GM13977 (cell line): Measurements from ENCODE around the gene STARD9.

ENCODE experiments used
- DNase-seq: peaks from one replicate; pipeline ENCODE4 v3.0.0; 2012; ENCODE audit warnings: low spot score
- in situ Hi-C: fragments of 300-500 bp; cut with MboI; formaldehyde crosslinking; loops from one replicate; pipeline ENCODE4 v1.12.0; 2022; ENCODE audit warnings: low sequenced_read_pairs, low pct_unique_long_range_greater_than_20kb, mixed read lengths, inconsistent platforms; ENCODE audit not compliant: unreplicated experiment
- TF ChIP-seq, protein P1 (sequence below): IDR thresholded peaks from 2 replicates; pipeline ENCODE4 v1.5.1; 2012; ENCODE audit warnings: mild to moderate bottlenecking, control low read depth; ENCODE audit not compliant: insufficient read depth; ENCODE audit errors: extremely low read depth, missing control alignments

Gene STARD9

DNA sequence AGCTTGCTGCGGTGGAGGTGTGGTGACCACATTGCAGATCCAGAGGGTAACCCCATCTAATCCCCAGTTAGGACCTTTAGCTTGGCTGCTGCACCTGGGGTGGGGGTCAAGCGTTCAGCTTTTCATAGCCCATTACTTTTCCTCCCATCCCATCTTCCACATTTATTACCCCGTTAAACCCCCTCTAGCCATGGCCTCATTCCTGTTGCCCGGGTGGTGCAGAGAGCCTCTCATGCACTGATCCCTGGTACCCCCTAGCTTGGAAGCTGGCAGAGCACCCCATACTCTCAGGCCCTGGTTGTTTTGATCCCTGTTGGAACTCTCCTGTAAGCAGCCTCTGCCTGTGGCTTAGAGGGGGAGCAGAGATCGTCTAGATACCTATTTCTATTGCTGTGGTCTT lies 140.7 kb downstream of the STARD9 start:
- TF ChIP-seq, protein P1, sequence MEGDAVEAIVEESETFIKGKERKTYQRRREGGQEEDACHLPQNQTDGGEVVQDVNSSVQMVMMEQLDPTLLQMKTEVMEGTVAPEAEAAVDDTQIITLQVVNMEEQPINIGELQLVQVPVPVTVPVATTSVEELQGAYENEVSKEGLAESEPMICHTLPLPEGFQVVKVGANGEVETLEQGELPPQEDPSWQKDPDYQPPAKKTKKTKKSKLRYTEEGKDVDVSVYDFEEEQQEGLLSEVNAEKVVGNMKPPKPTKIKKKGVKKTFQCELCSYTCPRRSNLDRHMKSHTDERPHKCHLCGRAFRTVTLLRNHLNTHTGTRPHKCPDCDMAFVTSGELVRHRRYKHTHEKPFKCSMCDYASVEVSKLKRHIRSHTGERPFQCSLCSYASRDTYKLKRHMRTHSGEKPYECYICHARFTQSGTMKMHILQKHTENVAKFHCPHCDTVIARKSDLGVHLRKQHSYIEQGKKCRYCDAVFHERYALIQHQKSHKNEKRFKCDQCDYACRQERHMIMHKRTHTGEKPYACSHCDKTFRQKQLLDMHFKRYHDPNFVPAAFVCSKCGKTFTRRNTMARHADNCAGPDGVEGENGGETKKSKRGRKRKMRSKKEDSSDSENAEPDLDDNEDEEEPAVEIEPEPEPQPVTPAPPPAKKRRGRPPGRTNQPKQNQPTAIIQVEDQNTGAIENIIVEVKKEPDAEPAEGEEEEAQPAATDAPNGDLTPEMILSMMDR: no peak
- no peak for DNase-seq
- in situ Hi-C loops: no loop called here

DNA sequence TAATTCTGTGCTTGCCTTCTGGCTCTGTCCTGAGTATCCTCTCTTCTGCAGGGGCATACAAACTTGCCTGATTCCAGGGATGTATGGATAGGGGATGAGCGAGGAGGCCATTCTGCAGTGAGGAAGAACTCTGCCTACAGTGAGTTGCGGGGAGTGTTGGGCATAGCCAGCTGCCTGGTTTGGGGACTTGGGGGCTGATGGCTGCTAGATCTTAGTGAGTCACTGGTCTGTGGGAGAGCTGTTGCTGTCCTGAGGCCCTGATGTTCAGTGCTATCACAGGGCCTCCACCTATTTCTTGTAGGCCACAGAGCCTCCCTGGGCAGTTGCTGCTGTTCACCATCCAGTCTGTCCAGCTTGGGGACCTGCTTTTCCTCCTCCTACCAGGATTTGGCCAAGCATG lies 141.2 kb downstream of the STARD9 start:
- in situ Hi-C loops: no loop called here

DNA sequence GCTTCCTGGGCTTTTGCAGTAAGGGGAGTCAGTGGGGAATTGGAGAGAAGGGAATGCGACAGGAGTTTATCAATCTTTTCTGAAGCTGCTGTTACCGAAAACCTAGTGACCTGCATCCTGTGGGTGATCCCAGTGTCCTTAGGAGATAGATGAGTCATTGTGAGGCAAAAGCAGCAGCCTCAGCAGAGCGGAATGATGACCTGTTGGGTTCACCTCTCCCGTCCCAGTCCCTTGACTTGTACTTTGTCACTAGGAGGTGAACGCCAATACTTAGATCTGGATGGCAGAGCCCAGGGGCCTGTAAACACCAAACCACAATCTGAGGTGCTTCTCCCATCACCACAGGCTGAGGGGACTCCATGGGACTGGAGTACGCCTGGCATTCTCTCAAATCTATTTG lies 143.6 kb downstream of the STARD9 start:
- DNase-seq: no peak
- TF ChIP-seq, protein P1: no peak
- in situ Hi-C loops: no loop called here

More for the DNA sequence above, 141.2 kb downstream of the STARD9 start:
- DNase-seq: no peak
- TF ChIP-seq, protein P1: no peak

DNA sequence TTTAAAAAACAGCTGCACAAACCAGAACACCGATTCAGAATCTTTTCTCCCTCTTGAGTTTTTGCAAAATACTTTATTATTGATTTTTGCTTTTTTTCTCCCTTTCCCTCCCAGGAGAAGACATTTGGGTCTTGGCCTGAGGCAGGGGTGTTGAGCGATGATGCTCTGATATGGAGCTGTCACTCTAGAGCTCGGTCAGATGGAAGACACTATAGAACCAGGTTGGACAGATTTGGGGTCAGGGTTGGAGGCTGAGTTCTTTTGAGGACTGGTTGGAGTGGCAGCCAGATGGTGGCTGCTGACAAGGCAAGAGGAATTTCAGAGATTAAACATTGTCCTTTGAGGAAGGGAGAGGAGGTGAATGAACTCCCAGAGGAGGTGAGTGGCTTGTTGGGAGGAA lies 144.7 kb downstream of the STARD9 start:
- TF ChIP-seq, protein P1: no peak
- in situ Hi-C loops: no loop called here
- DNase-seq: no peak

DNA sequence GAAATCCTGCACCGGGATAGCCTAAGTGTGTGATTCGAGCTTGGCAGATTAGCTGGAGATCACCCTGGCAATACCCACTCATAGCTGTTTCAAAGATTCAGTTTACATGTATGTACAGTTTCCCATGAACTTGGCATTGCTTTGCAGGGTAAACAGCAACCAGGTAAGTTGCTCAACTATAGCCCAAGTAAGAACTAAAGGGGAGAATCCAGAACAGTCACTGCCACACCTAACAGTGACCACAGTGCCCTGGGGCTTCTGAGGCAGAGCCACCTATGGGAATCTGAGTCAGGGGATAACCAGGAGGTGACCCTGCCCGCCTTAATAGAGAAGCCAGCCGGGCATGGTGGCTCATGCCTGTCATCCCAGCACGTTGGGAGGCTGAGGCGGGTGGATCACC lies 145.6 kb downstream of the STARD9 start:
- in situ Hi-C loops: no loop called here
- TF ChIP-seq, protein P1: no peak
- no peak for DNase-seq

DNA sequence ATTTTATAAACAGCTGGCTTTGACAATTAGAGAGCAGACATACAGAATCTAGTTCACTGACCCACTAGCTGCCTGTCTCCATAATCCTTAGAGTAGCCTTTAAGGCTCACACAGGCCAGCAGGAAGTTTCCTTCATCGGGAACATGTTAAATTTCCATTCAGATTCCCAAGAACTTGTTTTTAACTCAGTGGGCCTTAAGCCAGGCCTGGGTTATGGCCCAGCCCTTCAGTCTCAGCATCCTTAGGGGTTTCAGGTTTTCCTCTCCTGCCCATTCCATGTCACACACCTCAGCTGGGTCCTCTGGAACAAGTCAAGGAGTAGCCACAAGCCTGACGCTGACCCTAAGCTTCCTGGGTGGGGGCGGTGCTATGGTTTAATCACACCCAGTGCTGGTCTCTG lies 146.5 kb downstream of the STARD9 start:
- no peak for DNase-seq
- TF ChIP-seq, protein P1: no peak
- in situ Hi-C loops: no loop called here

DNA sequence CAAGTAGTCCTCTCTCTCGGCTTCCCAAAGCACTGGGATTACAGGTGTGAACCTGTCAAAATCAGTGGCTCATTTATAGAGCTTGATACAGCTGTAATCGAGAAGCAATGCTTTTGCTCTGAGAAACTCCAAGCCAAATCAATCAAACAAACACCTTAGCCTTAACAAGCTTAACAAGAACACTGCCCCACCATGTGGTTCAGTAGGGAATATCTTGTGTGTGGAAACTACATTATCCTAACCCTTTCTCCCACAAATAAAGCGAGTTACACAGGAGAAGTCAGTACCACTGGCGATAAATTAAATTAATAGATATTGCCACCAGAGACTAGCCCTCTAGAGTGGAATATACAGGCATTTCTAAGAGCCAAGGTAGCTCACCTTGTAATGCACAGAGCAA lies 147.7 kb downstream of the STARD9 start:
- in situ Hi-C loops: no loop called here
- TF ChIP-seq, protein P1: no peak

More for the DNA sequence above, 147.7 kb downstream of the STARD9 start:
- DNase-seq: no peak
